Measurements from ENCODE around the gene NCAM2. TPM values are rescaled to one million over a fixed set of nuclear protein-coding genes. Genes with fewer than 3 reads are reported as not detected.
A peak's percentile ranks its signal among the peaks of the same experiment; 100 is the strongest.

NCAM2 gene
- total RNA-seq, 1 donor from 2014 or later = 4.3 TPM

DNA sequence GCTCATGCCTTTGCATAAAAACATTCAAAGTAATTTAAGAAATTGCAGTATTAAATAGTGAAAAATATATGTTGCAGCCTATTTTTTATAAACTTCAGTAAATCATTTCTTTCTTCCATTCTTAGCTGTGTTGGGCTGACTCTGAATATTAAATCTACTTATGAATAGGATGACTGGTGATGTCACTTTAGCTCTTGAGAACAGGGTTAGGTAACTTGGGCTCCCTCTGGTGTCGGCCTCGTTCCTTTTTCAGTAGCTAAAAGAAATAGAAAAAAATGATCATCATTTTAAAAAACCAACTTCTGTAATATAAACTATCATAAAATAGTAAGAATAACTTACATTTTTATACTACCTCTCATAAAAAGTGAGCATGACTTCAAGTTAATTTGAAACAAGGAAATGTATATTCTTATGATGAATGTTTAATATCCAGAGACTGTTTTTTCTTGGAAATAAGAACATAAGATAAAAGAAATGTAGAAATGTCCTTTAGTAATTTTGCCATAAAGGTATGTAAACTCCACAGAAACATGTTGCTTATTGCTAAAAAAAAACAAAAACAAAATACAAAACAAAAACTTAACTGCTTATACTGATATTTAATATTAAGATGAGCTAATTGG is 26.8 kb upstream of the NCAM2 start:
- no peak overlapping the region for H3K4me3 Mint-ChIP-seq (ENCODE audit: unreplicated experiment)
- DNase-seq = peak; percentile 74
- H3K36me3 Mint-ChIP-seq (ENCODE audit: unreplicated experiment) = no peaks in the 10 kb centered on the region

DNA sequence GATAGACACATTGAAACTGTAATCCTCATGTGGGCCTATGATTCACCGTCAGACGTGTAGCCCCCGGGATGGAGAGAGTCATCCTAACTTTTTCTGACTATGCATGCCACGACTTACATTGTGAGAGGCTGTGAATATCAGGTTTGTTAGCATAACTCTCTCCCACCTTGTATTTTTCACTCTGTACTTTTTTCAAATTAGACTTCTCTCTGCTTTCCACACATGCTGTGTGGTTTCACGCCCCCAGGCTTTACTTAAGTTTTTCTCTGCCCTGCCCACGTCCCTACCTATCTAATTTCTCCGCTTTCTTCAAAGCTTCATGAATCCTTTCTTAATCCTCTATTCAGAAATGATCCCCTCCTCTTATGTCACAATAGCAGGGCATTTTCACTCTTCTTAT is 3.4 kb upstream of the NCAM2 start:
- peaks cover 7% of the 10 kb centered on the region for H3K27me3 Mint-ChIP-seq (ENCODE audit: unreplicated experiment)
- no peaks in the 10 kb centered on the region for H3K36me3 Mint-ChIP-seq (ENCODE audit: unreplicated experiment)
- H3K9me3 Mint-ChIP-seq (ENCODE audit: unreplicated experiment) = peaks cover 13% of the 10 kb centered on the region
- no peaks in the 10 kb centered on the region for H3K4me1 Mint-ChIP-seq (ENCODE audit: low read depth, unreplicated experiment)
- H3K27ac Mint-ChIP-seq (ENCODE audit: unreplicated experiment) = no peak overlapping the region
- DNase-seq = no peak
- H3K4me3 Mint-ChIP-seq (ENCODE audit: unreplicated experiment) = no peak overlapping the region
- TF ChIP-seq, protein P1, sequence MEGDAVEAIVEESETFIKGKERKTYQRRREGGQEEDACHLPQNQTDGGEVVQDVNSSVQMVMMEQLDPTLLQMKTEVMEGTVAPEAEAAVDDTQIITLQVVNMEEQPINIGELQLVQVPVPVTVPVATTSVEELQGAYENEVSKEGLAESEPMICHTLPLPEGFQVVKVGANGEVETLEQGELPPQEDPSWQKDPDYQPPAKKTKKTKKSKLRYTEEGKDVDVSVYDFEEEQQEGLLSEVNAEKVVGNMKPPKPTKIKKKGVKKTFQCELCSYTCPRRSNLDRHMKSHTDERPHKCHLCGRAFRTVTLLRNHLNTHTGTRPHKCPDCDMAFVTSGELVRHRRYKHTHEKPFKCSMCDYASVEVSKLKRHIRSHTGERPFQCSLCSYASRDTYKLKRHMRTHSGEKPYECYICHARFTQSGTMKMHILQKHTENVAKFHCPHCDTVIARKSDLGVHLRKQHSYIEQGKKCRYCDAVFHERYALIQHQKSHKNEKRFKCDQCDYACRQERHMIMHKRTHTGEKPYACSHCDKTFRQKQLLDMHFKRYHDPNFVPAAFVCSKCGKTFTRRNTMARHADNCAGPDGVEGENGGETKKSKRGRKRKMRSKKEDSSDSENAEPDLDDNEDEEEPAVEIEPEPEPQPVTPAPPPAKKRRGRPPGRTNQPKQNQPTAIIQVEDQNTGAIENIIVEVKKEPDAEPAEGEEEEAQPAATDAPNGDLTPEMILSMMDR (IDR thresholded peaks at IDR 0.05; ENCODE audit: partially characterized antibody, unreplicated experiment) = no peak

More for the DNA sequence above, 26.8 kb upstream of the NCAM2 start:
- H3K27me3 Mint-ChIP-seq (ENCODE audit: unreplicated experiment) = no peaks in the 10 kb centered on the region
- no peaks in the 10 kb centered on the region for H3K4me1 Mint-ChIP-seq (ENCODE audit: low read depth, unreplicated experiment)
- no peaks in the 10 kb centered on the region for H3K9me3 Mint-ChIP-seq (ENCODE audit: unreplicated experiment)
- TF ChIP-seq, protein P1 (IDR thresholded peaks at IDR 0.05; ENCODE audit: partially characterized antibody, unreplicated experiment) = peak; percentile 56
- H3K27ac Mint-ChIP-seq (ENCODE audit: unreplicated experiment) = no peak overlapping the region

DNA sequence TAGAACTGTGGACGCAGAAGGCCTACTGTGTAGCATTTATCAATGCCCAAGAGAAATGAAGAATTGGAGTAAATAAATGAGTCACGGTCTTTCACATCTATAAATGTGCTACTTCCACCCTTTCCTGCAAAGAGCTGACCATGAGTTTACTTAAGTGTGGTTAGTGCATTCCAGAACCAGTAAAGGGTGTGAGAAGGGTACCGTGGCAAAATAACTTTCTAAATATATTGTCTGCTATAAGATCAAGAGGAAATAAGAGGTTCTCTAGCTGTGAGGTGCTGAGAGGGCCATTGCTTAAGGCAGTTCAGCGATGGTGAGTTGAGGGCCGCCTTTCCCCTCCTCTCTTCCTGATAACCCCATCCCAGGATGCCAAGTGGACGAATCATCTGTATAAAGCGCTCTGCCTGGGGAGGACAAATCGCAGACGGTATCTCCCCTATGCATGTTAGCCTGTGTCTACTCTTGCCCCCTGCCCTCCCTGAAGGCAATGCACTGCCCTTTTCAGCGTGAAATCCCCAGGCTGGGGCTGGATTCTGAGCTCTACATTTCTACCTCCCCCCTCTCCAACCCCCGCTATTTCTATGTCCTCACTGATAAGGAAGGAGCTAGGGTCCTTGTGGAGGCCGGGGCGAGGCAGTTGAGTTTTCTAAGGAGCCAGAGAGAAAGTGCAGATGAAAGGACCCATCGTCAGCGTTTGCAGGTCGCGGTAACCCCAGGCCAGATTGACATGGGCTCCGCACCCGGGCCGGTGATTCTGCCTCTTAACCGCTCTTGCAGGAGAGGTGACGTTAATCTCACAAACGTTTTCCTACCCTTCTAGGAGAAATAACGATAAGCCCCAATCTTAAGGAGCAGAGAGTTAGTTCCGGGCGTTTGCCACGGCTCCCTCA is 1.5 kb upstream of the NCAM2 start:
- Mint-ChIP-seq H3K27ac (ENCODE audit: unreplicated experiment) (no peak overlapping the region), H3K36me3 (ENCODE audit: unreplicated experiment) (no peaks in the 10 kb centered on the region), H3K9me3 (ENCODE audit: unreplicated experiment) (peaks cover 13% of the 10 kb centered on the region), H3K4me3 (ENCODE audit: unreplicated experiment) (peak overlapping the region; percentile 84), H3K27me3 (ENCODE audit: unreplicated experiment) (peaks cover 7% of the 10 kb centered on the region), H3K4me1 (ENCODE audit: low read depth, unreplicated experiment) (no peaks in the 10 kb centered on the region)
- peak; percentile 31 for DNase-seq
- TF ChIP-seq, protein P1 (IDR thresholded peaks at IDR 0.05; ENCODE audit: partially characterized antibody, unreplicated experiment) = no peak

DNA sequence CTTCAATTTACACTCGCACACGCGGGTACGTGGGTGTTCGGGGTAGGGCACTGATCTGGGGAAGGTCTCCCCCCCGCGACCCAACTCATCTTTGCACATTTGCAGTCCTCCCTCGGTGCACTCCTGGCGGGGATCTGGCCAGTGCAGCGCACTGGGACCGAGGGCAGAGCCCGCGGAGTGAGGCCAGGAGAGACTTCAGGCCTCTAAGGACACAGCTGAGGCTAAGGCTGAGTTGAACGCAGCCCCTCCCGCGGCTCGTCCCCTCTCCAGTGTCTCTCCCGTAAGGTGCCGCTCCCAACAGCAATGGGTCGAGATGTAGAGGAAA is 936 bp upstream of the NCAM2 start:
- H3K4me1 Mint-ChIP-seq (ENCODE audit: low read depth, unreplicated experiment) = no peaks in the 10 kb centered on the region
- H3K9me3 Mint-ChIP-seq (ENCODE audit: unreplicated experiment) = peaks cover 13% of the 10 kb centered on the region
- DNase-seq = peak; percentile 36
- no peaks in the 10 kb centered on the region for H3K36me3 Mint-ChIP-seq (ENCODE audit: unreplicated experiment)
- TF ChIP-seq, protein P1 (IDR thresholded peaks at IDR 0.05; ENCODE audit: partially characterized antibody, unreplicated experiment) = no peak
- H3K27me3 Mint-ChIP-seq (ENCODE audit: unreplicated experiment) = peaks cover 7% of the 10 kb centered on the region
- H3K4me3 Mint-ChIP-seq (ENCODE audit: unreplicated experiment) = peak overlapping the region; percentile 84
- H3K27ac Mint-ChIP-seq (ENCODE audit: unreplicated experiment) = no peak overlapping the region

DNA sequence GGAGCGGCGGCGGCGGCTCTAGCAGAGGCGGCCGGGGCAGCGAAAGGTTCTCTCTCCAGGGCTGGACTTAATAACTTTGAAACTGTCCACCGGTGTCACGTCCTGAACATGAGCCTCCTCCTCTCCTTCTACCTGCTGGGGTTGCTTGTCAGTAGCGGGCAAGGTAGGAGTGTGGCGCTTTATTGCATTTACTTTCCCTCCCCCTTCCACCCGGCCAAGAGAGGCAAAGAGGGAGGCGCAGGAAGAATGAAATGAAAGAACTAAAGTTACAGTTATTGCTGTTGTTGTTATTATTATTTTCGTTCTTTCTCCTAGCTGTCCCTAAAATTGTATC is 214 bp downstream of the NCAM2 start:
- Mint-ChIP-seq H3K27me3 (ENCODE audit: unreplicated experiment) (peaks cover 7% of the 10 kb centered on the region), H3K36me3 (ENCODE audit: unreplicated experiment) (no peaks in the 10 kb centered on the region), H3K27ac (ENCODE audit: unreplicated experiment) (peak overlapping the region; percentile 62), H3K9me3 (ENCODE audit: unreplicated experiment) (peaks cover 13% of the 10 kb centered on the region), H3K4me1 (ENCODE audit: low read depth, unreplicated experiment) (no peaks in the 10 kb centered on the region), H3K4me3 (ENCODE audit: unreplicated experiment) (peak overlapping the region; percentile 89)
- TF ChIP-seq, protein P1 (IDR thresholded peaks at IDR 0.05; ENCODE audit: partially characterized antibody, unreplicated experiment) = no peak
- no peak for DNase-seq

Measured in glutamatergic neuron (in vitro differentiated cells).